BLaER1 (cell line): ENCODE results near the gene RREB1.
A peak's percentile ranks its signal among the peaks of the same experiment; 100 is the strongest.

Experiments
- H3K27ac ChIP-seq: shearing (Covaris generic); formaldehyde crosslinking; 2 replicates; pipeline ENCODE4 v1.8.1; 2022
- H3K27me3 ChIP-seq: shearing (Covaris generic); formaldehyde crosslinking; 2 replicates; pipeline ENCODE4 v1.8.1; 2022
- H3K36me3 ChIP-seq: shearing (Covaris generic); formaldehyde crosslinking; 2 replicates; pipeline ENCODE4 v1.8.1; 2022
- H3K4me1 ChIP-seq: shearing (Covaris generic); formaldehyde crosslinking; 2 replicates; pipeline ENCODE4 v1.8.1; 2022
- H3K4me2 ChIP-seq: shearing (Covaris generic); formaldehyde crosslinking; 2 replicates; pipeline ENCODE4 v1.8.1; 2022
- H3K4me3 ChIP-seq: shearing (Covaris generic); formaldehyde crosslinking; 2 replicates; pipeline ENCODE4 v1.8.1; 2022
- H3K9ac ChIP-seq: shearing (Covaris generic); formaldehyde crosslinking; 2 replicates; pipeline ENCODE4 v1.8.1; 2022
- H3K9me3 ChIP-seq: shearing (Covaris generic); formaldehyde crosslinking; 2 replicates; pipeline ENCODE4 v1.8.1; 2022
- H4K20me1 ChIP-seq: shearing (Covaris generic); formaldehyde crosslinking; 2 replicates; pipeline ENCODE4 v1.8.1; 2022
- Cebpa-rat ChIP-seq: shearing (Covaris generic); IDR thresholded peaks from 2 replicates; pipeline ENCODE4 v1.8.1; 2022

Gene RREB1

DNA sequence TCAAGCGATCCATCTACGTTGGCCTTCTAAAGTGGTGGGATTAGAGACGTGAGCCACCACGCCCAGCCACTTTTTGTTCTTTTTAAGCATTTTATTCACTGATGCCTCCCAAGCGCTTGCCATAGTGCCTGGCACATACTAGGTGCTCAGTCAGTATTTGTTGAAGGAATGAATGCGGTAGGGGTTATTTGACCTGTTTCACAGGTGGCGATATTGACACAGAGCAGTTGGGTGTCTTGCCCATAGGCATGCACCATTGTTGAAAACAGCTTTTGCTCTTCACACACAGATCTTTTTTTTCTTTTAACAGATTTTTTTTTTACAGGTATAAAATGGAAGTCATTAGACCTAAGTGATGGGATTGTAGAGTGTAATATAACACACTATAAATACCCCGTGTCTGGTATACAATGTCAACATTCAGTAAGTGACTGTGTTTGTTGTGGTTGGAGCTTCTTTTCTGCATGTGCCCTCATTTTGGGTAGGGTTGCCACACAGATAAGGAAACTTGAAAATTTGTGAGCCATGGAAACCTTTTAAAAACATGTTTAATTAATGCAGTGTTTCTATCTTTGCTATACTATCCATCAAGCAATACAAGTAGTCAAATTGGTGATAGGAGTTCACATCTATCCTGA is 24.8 kb downstream of the RREB1 start:
- TF ChIP-seq Cebpa-rat = no peak
- Histone ChIP-seq H3K4me1 (peaks cover 60% of the 10 kb centered on the region), H3K9me3 (no peaks in the 10 kb centered on the region), H3K9ac (no peak overlapping the region), H3K27me3 (no peaks in the 10 kb centered on the region), H4K20me1 (peaks cover 100% of the 10 kb centered on the region), H3K36me3 (peaks cover 32% of the 10 kb centered on the region), H3K4me3 (no peak overlapping the region), H3K4me2 (peak overlapping the region; percentile 13; the same call in 1 of the 2 replicates), H3K27ac (no peak overlapping the region)

DNA sequence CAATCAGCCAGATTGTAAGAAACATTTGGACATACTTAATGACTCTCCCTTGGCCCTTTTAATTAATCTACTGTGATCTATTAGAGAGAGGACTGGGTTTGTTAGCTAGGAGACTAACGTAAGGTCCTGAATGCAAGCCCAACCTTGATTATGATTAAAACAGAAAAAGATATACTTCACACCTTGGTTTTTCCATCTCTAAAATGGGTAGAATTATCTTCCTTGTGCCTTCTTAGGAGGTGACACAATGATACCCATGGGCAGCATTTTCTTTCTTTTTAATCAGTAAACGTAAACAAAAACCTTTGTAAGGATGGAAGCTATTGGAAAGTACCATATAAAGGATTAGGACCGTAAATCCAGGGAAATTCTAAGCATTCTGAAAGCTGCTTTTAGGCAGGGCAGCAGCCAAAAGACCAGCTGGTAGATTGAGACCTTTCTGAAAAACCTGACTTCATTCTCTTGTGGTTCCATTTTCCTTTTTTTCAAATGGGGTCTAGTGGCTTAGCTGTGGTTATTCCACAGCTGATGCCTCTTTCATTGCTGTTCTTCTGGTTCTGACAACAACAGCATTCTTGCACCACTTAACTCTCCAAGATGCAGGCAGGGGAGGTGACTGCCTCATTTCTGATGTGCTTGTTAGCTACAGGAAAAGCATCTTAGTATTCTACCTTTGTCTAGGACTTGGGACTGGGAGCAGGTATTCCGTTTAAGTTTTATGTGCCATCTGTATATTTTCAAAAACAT is 27.4 kb downstream of the RREB1 start:
- Histone ChIP-seq H3K36me3 (peaks cover 10% of the 10 kb centered on the region), H3K27me3 (no peaks in the 10 kb centered on the region), H3K9me3 (no peaks in the 10 kb centered on the region), H3K4me3 (no peak overlapping the region), H3K4me2 (peak overlapping the region; percentile 91), H3K9ac (no peak overlapping the region), H3K27ac (no peak overlapping the region), H3K4me1 (peaks cover 58% of the 10 kb centered on the region), H4K20me1 (peaks cover 98% of the 10 kb centered on the region)
- TF ChIP-seq Cebpa-rat = no peak

GRCh38 chr6:7135755-7136154 is 28.0 kb downstream of the RREB1 start:
- no peaks in the 10 kb centered on the region for H3K9me3 ChIP-seq
- no peak overlapping the region for H3K27ac ChIP-seq
- peaks cover 98% of the 10 kb centered on the region for H4K20me1 ChIP-seq
- H3K9ac ChIP-seq = no peak overlapping the region
- no peak overlapping the region for H3K4me3 ChIP-seq
- no peaks in the 10 kb centered on the region for H3K27me3 ChIP-seq
- peaks cover 61% of the 10 kb centered on the region for H3K4me1 ChIP-seq
- peaks cover 5% of the 10 kb centered on the region; the same call in 1 of the 2 replicates for H3K36me3 ChIP-seq
- TF ChIP-seq Cebpa-rat = no peak
- H3K4me2 ChIP-seq = peak overlapping the region; percentile 91

GRCh38 chr6:7136859-7137334 is 29.1 kb downstream of the RREB1 start:
- Histone ChIP-seq H3K9ac (peak overlapping the region; percentile 61), H3K9me3 (no peaks in the 10 kb centered on the region), H3K36me3 (peaks cover 5% of the 10 kb centered on the region; the same call in 1 of the 2 replicates), H3K4me3 (peak overlapping the region; percentile 32), H3K4me1 (peaks cover 68% of the 10 kb centered on the region), H3K4me2 (peak overlapping the region; percentile 91), H4K20me1 (peaks cover 95% of the 10 kb centered on the region), H3K27me3 (no peaks in the 10 kb centered on the region), H3K27ac (peak overlapping the region; percentile 67)
- no peak for TF ChIP-seq Cebpa-rat

- no peak for TF ChIP-seq Cebpa-rat
- no peaks in the 10 kb centered on the region for H3K9me3 ChIP-seq
- H3K4me2 ChIP-seq = peak overlapping the region; percentile 91
- peak overlapping the region; percentile 61 for H3K9ac ChIP-seq
- H3K36me3 ChIP-seq = peaks cover 5% of the 10 kb centered on the region; the same call in 1 of the 2 replicates
- peaks cover 95% of the 10 kb centered on the region for H4K20me1 ChIP-seq
- peaks cover 69% of the 10 kb centered on the region for H3K4me1 ChIP-seq
- peak overlapping the region; percentile 32 for H3K4me3 ChIP-seq
- no peaks in the 10 kb centered on the region for H3K27me3 ChIP-seq
- H3K27ac ChIP-seq = peak overlapping the region; percentile 67
These were observed 29.7 kb downstream of the RREB1 start for GRCh38 chr6:7137335-7138045.

- H3K27me3 ChIP-seq = no peaks in the 10 kb centered on the region
- TF ChIP-seq Cebpa-rat = no peak
- H3K4me2 ChIP-seq = peak overlapping the region; percentile 91
- peaks cover 95% of the 10 kb centered on the region for H4K20me1 ChIP-seq
- peak overlapping the region; percentile 32 for H3K4me3 ChIP-seq
- no peaks in the 10 kb centered on the region for H3K9me3 ChIP-seq
- peaks cover 70% of the 10 kb centered on the region for H3K4me1 ChIP-seq
- H3K36me3 ChIP-seq = 0 out of 2 replicates have a peak, but pooled peaks cover 7% of the 10 kb centered on the region
- H3K27ac ChIP-seq = peak overlapping the region; percentile 67
- H3K9ac ChIP-seq = peak overlapping the region; percentile 61
These were observed 30.3 kb downstream of the RREB1 start for GRCh38 chr6:7138046-7138531.

DNA sequence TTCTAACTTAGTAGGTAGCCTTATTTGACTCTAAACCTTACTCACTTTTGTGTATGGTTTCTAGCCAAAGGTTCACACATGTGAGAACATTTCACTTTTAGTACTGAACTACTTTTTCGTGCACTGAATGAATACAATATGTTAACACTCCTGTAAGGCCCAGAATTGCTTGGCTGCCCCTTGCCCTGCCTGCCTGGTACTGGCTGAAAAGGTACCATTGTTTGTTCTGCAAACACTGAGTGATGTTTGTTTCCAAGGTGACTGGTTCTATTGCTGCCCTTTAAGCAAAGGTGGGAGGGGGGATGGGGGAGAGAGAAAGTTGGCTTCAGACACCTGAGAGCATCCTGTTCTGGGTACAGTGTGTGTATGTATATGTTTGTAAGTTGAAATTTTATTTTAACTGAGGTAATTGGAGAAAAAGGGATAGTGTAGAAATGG is 31.2 kb downstream of the RREB1 start:
- H3K4me1 ChIP-seq = peaks cover 76% of the 10 kb centered on the region
- no peak overlapping the region for H3K4me2 ChIP-seq
- no peak for TF ChIP-seq Cebpa-rat
- no peak overlapping the region for H3K9ac ChIP-seq
- no peak overlapping the region for H3K4me3 ChIP-seq
- no peak overlapping the region for H3K27ac ChIP-seq
- H4K20me1 ChIP-seq = peaks cover 95% of the 10 kb centered on the region
- H3K9me3 ChIP-seq = no peaks in the 10 kb centered on the region
- H3K27me3 ChIP-seq = no peaks in the 10 kb centered on the region
- 0 out of 2 replicates have a peak, but pooled peaks cover 7% of the 10 kb centered on the region for H3K36me3 ChIP-seq

DNA sequence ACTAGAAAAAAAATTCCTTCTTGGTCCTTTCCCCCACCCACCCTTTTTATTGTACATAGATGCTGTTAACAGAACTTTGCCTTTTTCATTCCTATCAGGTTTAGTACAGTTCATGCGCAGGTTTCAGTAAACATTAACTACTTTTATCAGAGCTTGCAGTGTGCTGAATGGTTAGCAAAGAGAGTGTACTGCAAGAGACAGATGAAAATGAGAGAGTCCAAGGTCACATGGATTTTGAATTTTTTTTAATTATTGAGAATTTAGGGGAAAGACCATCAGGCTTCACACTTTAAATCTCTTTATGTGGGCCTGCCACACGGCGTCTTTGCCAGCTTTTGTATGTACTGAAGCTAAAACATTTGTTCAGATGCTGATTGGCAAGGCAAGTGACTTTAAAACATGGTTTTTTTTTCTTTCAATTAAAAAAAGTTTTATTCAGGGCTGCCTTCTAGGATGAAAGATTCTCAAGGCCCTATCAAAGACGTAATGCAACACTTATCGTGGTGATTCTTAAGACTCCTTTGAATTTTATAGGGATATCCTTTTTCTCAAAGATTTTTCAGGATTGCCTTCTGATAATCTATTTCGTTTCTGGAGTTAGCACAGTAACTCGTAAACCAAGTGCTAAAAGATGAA is 32.2 kb downstream of the RREB1 start:
- no peaks in the 10 kb centered on the region for H3K9me3 ChIP-seq
- H4K20me1 ChIP-seq = peaks cover 95% of the 10 kb centered on the region
- 0 out of 2 replicates have a peak, but pooled peaks cover 7% of the 10 kb centered on the region for H3K36me3 ChIP-seq
- TF ChIP-seq Cebpa-rat = no peak
- 0 out of 2 replicates have a peak overlapping the region, but pooled peaks have one; percentile 86 for H3K9ac ChIP-seq
- H3K4me1 ChIP-seq = peaks cover 84% of the 10 kb centered on the region
- peak overlapping the region; percentile 99 for H3K4me2 ChIP-seq
- no peak overlapping the region for H3K4me3 ChIP-seq
- no peaks in the 10 kb centered on the region for H3K27me3 ChIP-seq
- H3K27ac ChIP-seq = no peak overlapping the region
